Activated T-cell treated with anti-CD3 and anti-CD28 coated beads, Interleukin-2, amount 50 U/mL, for 24 hours (primary cell): ENCODE data around the gene PRKCD.

Source experiments
- DNase-seq: peaks from one replicate; pipeline ENCODE4 v3.0.0-alpha.2; 2020
- H3K27ac Mint-ChIP-seq: 2 replicates; pipeline ENCODE4 v1.8.0; 2020; ENCODE audit warnings: mild to moderate bottlenecking, mixed read lengths
- H3K27me3 Mint-ChIP-seq: 2 replicates; pipeline ENCODE4 v1.8.0; 2020; ENCODE audit warnings: mixed read lengths
- H3K36me3 Mint-ChIP-seq: 2 replicates; pipeline ENCODE4 v1.8.0; 2020; ENCODE audit warnings: low read depth, mixed read lengths
- H3K4me1 Mint-ChIP-seq: 2 replicates; pipeline ENCODE4 v1.8.0; 2020; ENCODE audit warnings: low read depth, mixed read lengths
- H3K4me3 Mint-ChIP-seq: 2 replicates; pipeline ENCODE4 v1.8.0; 2020; ENCODE audit warnings: mild to moderate bottlenecking, moderate library complexity, mixed read lengths
- H3K9me3 Mint-ChIP-seq: 2 replicates; pipeline ENCODE4 v1.8.0; 2020; ENCODE audit warnings: mixed read lengths

PRKCD gene

GRCh38 chr3:53160660-53161449, at the start of gene PRKCD:
PRKCD (plus strand) TSS chr3:53161209; CDS start chr3:53178423, 17,214 bp downstream.
- peaks cover 32% of the 10 kb centered on the region for H3K27me3 Mint-ChIP-seq
- peak; percentile 82 for DNase-seq
- no peaks in the 10 kb centered on the region for H3K36me3 Mint-ChIP-seq
- H3K9me3 Mint-ChIP-seq = no peaks in the 10 kb centered on the region
- peak within 1 kb of the TSS; percentile 87 for H3K4me3 Mint-ChIP-seq
- H3K27ac Mint-ChIP-seq = peak within 1 kb of the TSS; percentile 87
- peaks cover 23% of the 10 kb centered on the region for H3K4me1 Mint-ChIP-seq

GRCh38 chr3:53111822-53112221, 49.2 kb upstream of the PRKCD start:
- DNase-seq = no peak
- Mint-ChIP-seq H3K4me1 (peaks cover 27% of the 10 kb centered on the region), H3K27me3 (no peaks in the 10 kb centered on the region), H3K27ac (peak overlapping the region; percentile 64), H3K36me3 (peaks cover 61% of the 10 kb centered on the region), H3K4me3 (no peak overlapping the region), H3K9me3 (no peaks in the 10 kb centered on the region)

GRCh38 chr3:53113293-53114010, 47.6 kb upstream of the PRKCD start:
- H3K9me3 Mint-ChIP-seq = no peaks in the 10 kb centered on the region
- DNase-seq = no peak
- no peaks in the 10 kb centered on the region for H3K27me3 Mint-ChIP-seq
- H3K36me3 Mint-ChIP-seq = peaks cover 63% of the 10 kb centered on the region
- no peak overlapping the region for H3K27ac Mint-ChIP-seq
- H3K4me1 Mint-ChIP-seq = peaks cover 20% of the 10 kb centered on the region
- no peak overlapping the region for H3K4me3 Mint-ChIP-seq

GRCh38 chr3:53114011-53114400, 47.0 kb upstream of the PRKCD start:
- Mint-ChIP-seq H3K27ac (no peak overlapping the region), H3K4me3 (no peak overlapping the region), H3K36me3 (peaks cover 62% of the 10 kb centered on the region), H3K9me3 (no peaks in the 10 kb centered on the region), H3K4me1 (peaks cover 17% of the 10 kb centered on the region), H3K27me3 (no peaks in the 10 kb centered on the region)
- DNase-seq = peak; percentile 80

GRCh38 chr3:53114412-53115074, 46.5 kb upstream of the PRKCD start:
- DNase-seq = no peak
- Mint-ChIP-seq H3K4me1 (peaks cover 11% of the 10 kb centered on the region), H3K9me3 (no peaks in the 10 kb centered on the region)

GRCh38 chr3:53116956-53117355, 44.1 kb upstream of the PRKCD start:
- no peaks in the 10 kb centered on the region for H3K27me3 Mint-ChIP-seq
- H3K27ac Mint-ChIP-seq = no peak overlapping the region
- H3K36me3 Mint-ChIP-seq = peaks cover 66% of the 10 kb centered on the region
- no peak overlapping the region for H3K4me3 Mint-ChIP-seq
- no peak for DNase-seq
- H3K9me3 Mint-ChIP-seq = no peaks in the 10 kb centered on the region
- H3K4me1 Mint-ChIP-seq = no peaks in the 10 kb centered on the region

More at GRCh38 chr3:53114412-53115074, 46.5 kb upstream of the PRKCD start:
- no peak overlapping the region for H3K27ac Mint-ChIP-seq
- H3K27me3 Mint-ChIP-seq = no peaks in the 10 kb centered on the region
- H3K36me3 Mint-ChIP-seq = peaks cover 62% of the 10 kb centered on the region
- no peak overlapping the region for H3K4me3 Mint-ChIP-seq

GRCh38 chr3:53120336-53120735, 40.7 kb upstream of the PRKCD start:
- Mint-ChIP-seq H3K27me3 (no peaks in the 10 kb centered on the region), H3K27ac (no peak overlapping the region), H3K36me3 (peaks cover 85% of the 10 kb centered on the region), H3K9me3 (no peaks in the 10 kb centered on the region), H3K4me1 (peaks cover 1% of the 10 kb centered on the region), H3K4me3 (no peak overlapping the region)
- no peak for DNase-seq

GRCh38 chr3:53122255-53122932, 38.6 kb upstream of the PRKCD start:
- Mint-ChIP-seq H3K27ac (peak overlapping the region; percentile 8), H3K4me3 (no peak overlapping the region)

GRCh38 chr3:53122933-53123305, 38.1 kb upstream of the PRKCD start:
- Mint-ChIP-seq H3K36me3 (peaks cover 86% of the 10 kb centered on the region), H3K4me3 (no peak overlapping the region), H3K27ac (peak overlapping the region; percentile 8), H3K9me3 (no peaks in the 10 kb centered on the region), H3K4me1 (peaks cover 7% of the 10 kb centered on the region), H3K27me3 (no peaks in the 10 kb centered on the region)
- no peak for DNase-seq

More at GRCh38 chr3:53122255-53122932, 38.6 kb upstream of the PRKCD start:
- DNase-seq = no peak
- Mint-ChIP-seq H3K36me3 (peaks cover 92% of the 10 kb centered on the region), H3K4me1 (peaks cover 7% of the 10 kb centered on the region), H3K9me3 (no peaks in the 10 kb centered on the region), H3K27me3 (no peaks in the 10 kb centered on the region)

- no peak for DNase-seq
- Mint-ChIP-seq H3K4me1 (peaks cover 11% of the 10 kb centered on the region), H3K4me3 (no peak overlapping the region), H3K36me3 (peaks cover 84% of the 10 kb centered on the region), H3K27ac (no peak overlapping the region), H3K9me3 (no peaks in the 10 kb centered on the region), H3K27me3 (no peaks in the 10 kb centered on the region)
These were observed 37.5 kb upstream of the PRKCD start for GRCh38 chr3:53123510-53123909.

- H3K27ac Mint-ChIP-seq = no peak overlapping the region
- no peaks in the 10 kb centered on the region for H3K27me3 Mint-ChIP-seq
- H3K36me3 Mint-ChIP-seq = peaks cover 86% of the 10 kb centered on the region
- H3K9me3 Mint-ChIP-seq = no peaks in the 10 kb centered on the region
- H3K4me3 Mint-ChIP-seq = no peak overlapping the region
- peaks cover 15% of the 10 kb centered on the region for H3K4me1 Mint-ChIP-seq
- DNase-seq = no peak
These were observed 37.1 kb upstream of the PRKCD start for GRCh38 chr3:53123953-53124352.

GRCh38 chr3:53126601-53127000, 34.4 kb upstream of the PRKCD start:
- no peaks in the 10 kb centered on the region for H3K27me3 Mint-ChIP-seq
- H3K27ac Mint-ChIP-seq = peak overlapping the region; percentile 5
- H3K4me1 Mint-ChIP-seq = peaks cover 30% of the 10 kb centered on the region
- no peak for DNase-seq
- no peaks in the 10 kb centered on the region for H3K9me3 Mint-ChIP-seq
- peaks cover 69% of the 10 kb centered on the region for H3K36me3 Mint-ChIP-seq
- H3K4me3 Mint-ChIP-seq = no peak overlapping the region

- Mint-ChIP-seq H3K4me1 (peaks cover 31% of the 10 kb centered on the region), H3K27ac (peak overlapping the region; percentile 95)
These were observed 31.7 kb upstream of the PRKCD start for GRCh38 chr3:53129344-53129743.

More at GRCh38 chr3:53129344-53129743, 31.7 kb upstream of the PRKCD start:
- H3K9me3 Mint-ChIP-seq = no peaks in the 10 kb centered on the region
- H3K27me3 Mint-ChIP-seq = no peaks in the 10 kb centered on the region
- peak overlapping the region; percentile 97 for H3K4me3 Mint-ChIP-seq
- peaks cover 44% of the 10 kb centered on the region for H3K36me3 Mint-ChIP-seq
- no peak for DNase-seq
